DOHH2 (cell line): ENCODE results near the gene RNU6-7.

Source experiments
- CTCF ChIP-seq: fragments of 200-600 bp; sonication (generic); IDR thresholded peaks from one replicate; pipeline ENCODE4 v1.5.1; 2014; ENCODE audit warnings: antibody characterized with exemption, mild to moderate bottlenecking, low read depth, low read length; ENCODE audit not compliant: poor library complexity, severe bottlenecking
- EZH2phosphoT487 ChIP-seq: fragments of 200-600 bp; sonication (generic); IDR thresholded peaks from 2 replicates; pipeline ENCODE4 v1.6.1; 2017; ENCODE audit warnings: borderline replicate concordance, mild to moderate bottlenecking, antibody characterized with exemption, low read length, moderate library complexity, mixed read lengths

DNA sequence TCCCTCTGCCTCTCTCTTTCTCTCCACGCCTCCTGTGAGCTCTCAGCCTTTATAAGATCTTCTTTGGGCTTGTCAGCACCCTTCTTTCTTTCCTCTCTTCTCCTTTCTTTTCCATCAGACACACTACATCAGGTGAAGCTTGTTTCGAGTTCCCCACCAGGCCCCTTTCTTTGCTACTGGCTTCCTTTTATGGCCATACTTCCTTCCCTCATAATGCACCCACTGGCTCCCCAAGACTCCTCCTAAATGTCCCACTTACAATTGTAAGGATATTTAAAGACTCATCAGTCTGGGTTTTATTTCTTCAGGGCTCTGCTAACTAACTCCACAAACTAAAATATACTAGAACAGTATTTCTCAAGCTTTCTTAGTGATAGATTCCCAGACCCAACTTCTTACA, 4.7 kb downstream of the RNU6-7 start:
- TF ChIP-seq EZH2phosphoT487 (no peak), CTCF (no peak)
